ENCODE measurements around the gene GSDMA. TPM values are rescaled to one million over a fixed set of nuclear protein-coding genes. Genes with fewer than 3 reads are reported as not detected.

Gene GSDMA
- total RNA-seq, 4 donors from 2014 or later = not detected

GRCh38 chr17:40015998-40016985 is 53.5 kb downstream of the GSDMA start:
- no peak for TF ChIP-seq CTCF (IDR thresholded peaks at IDR 0.05)
- no peak for TF ChIP-seq POLR2A (IDR thresholded peaks at IDR 0.05)
- Histone ChIP-seq H3K9me3 (no peaks in the 10 kb centered on the region), H3K4me3 (replicated peaks in 1 of 3) (no peak overlapping the region), H3K36me3 (peaks cover 0 to 6% of the 10 kb centered on the region in 2 donors), H3K27me3 (no peaks in the 10 kb centered on the region), H3K4me1 (peaks cover 14 to 34% of the 10 kb centered on the region in 2 donors), H3K27ac (no peak overlapping the region)
- intact Hi-C loops (cut with DNase I) = loop anchor here (5.0 to 10.0 kb wide), 2 partner anchors 69 to 151 kb away; no protein-coding TSS in a partner anchor
- DNase-seq = no peak
- 86 to 87% methylated on average over 26 of the region's 26 CpGs for WGBS, 2 donors

- intact Hi-C loops (cut with DNase I) = loop anchor here (5.0 to 10.0 kb wide), 2 partner anchors 67 to 150 kb away; no protein-coding TSS in a partner anchor
Measured at GRCh38 chr17:40017422-40018080, 54.7 kb downstream of the GSDMA start.

GRCh38 chr17:40018211-40019121 is 55.7 kb downstream of the GSDMA start:
- TF ChIP-seq POLR2A (IDR thresholded peaks at IDR 0.05) = no peak
- TF ChIP-seq CTCF (IDR thresholded peaks at IDR 0.05) = no peak
- intact Hi-C loops (cut with DNase I) = loop anchor here (5.0 to 10.0 kb wide), 2 partner anchors 66 to 149 kb away; no protein-coding TSS in a partner anchor
- H3K4me1 ChIP-seq = peaks cover 36 to 56% of the 10 kb centered on the region in 2 donors
- H3K27ac ChIP-seq = peak overlapping the region in 1 of 3 donors; percentile 12
- H3K27me3 ChIP-seq = no peaks in the 10 kb centered on the region
- no peaks in the 10 kb centered on the region for H3K9me3 ChIP-seq
- WGBS, 2 donors = 70 to 75% methylated on average over 7 to 10 of the region's 15 CpGs
- H3K4me3 ChIP-seq (replicated peaks in 1 of 3) = no peak overlapping the region
- peaks cover 0 to 6% of the 10 kb centered on the region in 2 donors for H3K36me3 ChIP-seq
- no peak for DNase-seq

More at GRCh38 chr17:40017422-40018080, 54.7 kb downstream of the GSDMA start:
- TF ChIP-seq POLR2A (IDR thresholded peaks at IDR 0.05) (no peak), CTCF (IDR thresholded peaks at IDR 0.05) (no peak)
- H3K9me3 ChIP-seq = no peaks in the 10 kb centered on the region
- H3K27ac ChIP-seq = peak overlapping the region in 1 of 3 donors; percentile 12
- peaks cover 26 to 47% of the 10 kb centered on the region in 2 donors for H3K4me1 ChIP-seq
- peaks cover 0 to 6% of the 10 kb centered on the region in 2 donors for H3K36me3 ChIP-seq
- DNase-seq = no peak
- 54 to 67% methylated on average over 15 of the region's 15 CpGs for WGBS, 2 donors
- no peaks in the 10 kb centered on the region for H3K27me3 ChIP-seq
- H3K4me3 ChIP-seq (replicated peaks in 1 of 3) = no peak overlapping the region

- Histone ChIP-seq H3K27ac (no peak overlapping the region), H3K36me3 (peaks cover 0 to 6% of the 10 kb centered on the region in 2 donors), H3K27me3 (no peaks in the 10 kb centered on the region), H3K9me3 (no peaks in the 10 kb centered on the region), H3K4me1 (peaks cover 37 to 57% of the 10 kb centered on the region in 2 donors), H3K4me3 (replicated peaks in 1 of 3) (no peak overlapping the region)
- DNase-seq = no peak
- WGBS, 2 donors = 79 to 88% methylated on average over 13 to 22 of the region's 24 CpGs
- TF ChIP-seq POLR2A (IDR thresholded peaks at IDR 0.05) (no peak), CTCF (IDR thresholded peaks at IDR 0.05) (no peak)
- intact Hi-C loops (cut with DNase I) = loop anchor here (5.0 to 10.0 kb wide), 2 partner anchors 65 to 148 kb away; no protein-coding TSS in a partner anchor
Measured at GRCh38 chr17:40019140-40019991, 56.6 kb downstream of the GSDMA start.
